22Rv1 (cell line): ENCODE results near the gene NUDT16L1.

Source experiments
- H3K27ac ChIP-seq: fragments of 450-650 bp; 2 replicates; pipeline ENCODE4 v1.5.1; 2017
- CTCF ChIP-seq: fragments of 450-650 bp; IDR thresholded peaks from 2 replicates; pipeline ENCODE4 v1.5.1; 2017; ENCODE audit warnings: mild to moderate bottlenecking
- ZFX ChIP-seq: fragments of 450-650 bp; IDR thresholded peaks from 2 replicates; pipeline ENCODE4 v1.6.1; 2017; ENCODE audit warnings: antibody characterized with exemption, borderline replicate concordance

The NUDT16L1 gene

GRCh38 chr16:4704491-4704890 is 11.1 kb downstream of the NUDT16L1 start:
- no peak overlapping the region for H3K27ac ChIP-seq
- TF ChIP-seq ZFX, result no peak
- TF ChIP-seq CTCF, result no peak

- no peak overlapping the region for H3K27ac ChIP-seq
- TF ChIP-seq CTCF (no peak), ZFX (no peak)
Measured at GRCh38 chr16:4704913-4705312, 11.6 kb downstream of the NUDT16L1 start.

GRCh38 chr16:4706871-4707270 is 13.5 kb downstream of the NUDT16L1 start:
- no peak for TF ChIP-seq ZFX
- TF ChIP-seq CTCF, result no peak
- H3K27ac ChIP-seq, result no peak overlapping the region

- TF ChIP-seq ZFX, result no peak
- no peak for TF ChIP-seq CTCF
- H3K27ac ChIP-seq, result no peak overlapping the region
Measured at GRCh38 chr16:4709481-4709880, 16.1 kb downstream of the NUDT16L1 start.

GRCh38 chr16:4713663-4714501 is 20.5 kb downstream of the NUDT16L1 start:
- no peak overlapping the region for H3K27ac ChIP-seq
- TF ChIP-seq ZFX, result no peak
- TF ChIP-seq CTCF, result no peak

- TF ChIP-seq CTCF (no peak), ZFX (no peak)
- H3K27ac ChIP-seq, result no peak overlapping the region
Measured at GRCh38 chr16:4714996-4715395, 21.6 kb downstream of the NUDT16L1 start.

- TF ChIP-seq CTCF, result no peak
- TF ChIP-seq ZFX, result no peak
- no peak overlapping the region for H3K27ac ChIP-seq
Measured at GRCh38 chr16:4718466-4718865, 25.1 kb downstream of the NUDT16L1 start.
